OCI-LY3 (cell line): ENCODE results near the gene CCDC141.

Experiments
- CTCF ChIP-seq: fragments of 200-600, 300-600 bp; sonication (generic); IDR thresholded peaks from 2 replicates; pipeline ENCODE4 v1.5.1; 2014; ENCODE audit warnings: antibody characterized with exemption, low read length, low read depth
- EZH2phosphoT487 ChIP-seq: fragments of 200-600 bp; shearing (Covaris generic); IDR thresholded peaks from 2 replicates; pipeline ENCODE4 v1.6.1; 2018; ENCODE audit warnings: antibody characterized with exemption, mixed run types, low read depth

DNA sequence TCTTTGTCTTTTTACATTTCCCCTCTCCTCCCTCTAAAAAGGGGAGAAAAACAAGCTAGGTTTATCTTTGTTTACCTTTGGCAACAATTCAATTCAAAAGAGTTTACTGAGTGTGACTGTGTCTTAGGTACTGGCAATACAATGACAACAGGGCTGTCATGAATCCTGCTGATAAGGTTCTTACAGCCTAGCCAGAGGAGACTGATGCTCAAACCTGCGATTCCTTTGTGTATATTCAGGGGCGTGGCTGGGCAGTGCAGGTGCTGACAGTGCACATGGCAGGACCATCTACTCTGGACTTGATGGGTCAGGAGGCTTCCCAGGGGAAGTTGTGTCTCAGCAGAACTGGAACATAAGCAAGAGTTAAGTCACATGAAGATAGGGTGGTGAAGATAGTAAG is 219.5 kb downstream of the CCDC141 start:
- no peak for TF ChIP-seq CTCF
- TF ChIP-seq EZH2phosphoT487: no peak
